Limb (tissue), 2 donors: ENCODE results near the gene CCDC9.
"Not testable (repeated sequence)": the region's sequence is repeated elsewhere in the genome, so short reads cannot be mapped to it uniquely, and the experiment has no call there.

Experiments used
- DNase-seq, 2 donors: peaks; one replicate each; pipeline ENCODE4 v3.0.0-alpha.2; 2016; ENCODE audit errors: extremely low spot score in 2 of 2

CCDC9 gene

GRCh38 chr19:47261946-47262793, 5.8 kb downstream of the CCDC9 start:
- DNase-seq = not testable (repeated sequence)

GRCh38 chr19:47264629-47265028, 8.3 kb downstream of the CCDC9 start:
- DNase-seq = no peak

- DNase-seq = no peak
These were observed 10.1 kb downstream of the CCDC9 start for GRCh38 chr19:47266401-47266941.

GRCh38 chr19:47267350-47267759, 11.0 kb downstream of the CCDC9 start:
- DNase-seq = no peak

- DNase-seq = no peak
These were observed 11.7 kb downstream of the CCDC9 start for GRCh38 chr19:47268028-47268427.

GRCh38 chr19:47269596-47269995, 13.3 kb downstream of the CCDC9 start:
- no peak for DNase-seq

- no peak for DNase-seq
These were observed 14.1 kb downstream of the CCDC9 start for GRCh38 chr19:47270408-47270807.

GRCh38 chr19:47271949-47272348, 15.6 kb downstream of the CCDC9 start:
- no peak for DNase-seq

- DNase-seq = peak in 1 of 2 donors; percentile 40
These were observed 16.4 kb downstream of the CCDC9 start for GRCh38 chr19:47272448-47273312.

- peak; percentile 91 to 93 for DNase-seq
These were observed 17.2 kb downstream of the CCDC9 start for GRCh38 chr19:47273313-47274070.

- peak; percentile 92 to 100 for DNase-seq
These were observed 18.0 kb downstream of the CCDC9 start, which contains the start of gene INAFM1 for GRCh38 chr19:47274071-47274890. INAFM1 (plus strand) TSS chr19:47274885; CDS start chr19:47274920, 35 bp downstream.

GRCh38 chr19:47274891-47275761, 18.8 kb downstream of the CCDC9 start:
- no peak for DNase-seq

GRCh38 chr19:47275791-47276461, 19.6 kb downstream of the CCDC9 start:
- peak in 1 of 2 donors; percentile 37 for DNase-seq

- DNase-seq = peak in 1 of 2 donors; percentile 34
These were observed 20.2 kb downstream of the CCDC9 start for GRCh38 chr19:47276513-47276912.

- DNase-seq = peak in 1 of 2 donors; percentile 50
These were observed 24.0 kb downstream of the CCDC9 start for GRCh38 chr19:47280183-47280797.

GRCh38 chr19:47283405-47284059, 27.2 kb downstream of the CCDC9 start:
- no peak for DNase-seq

GRCh38 chr19:47284324-47284899, 28.1 kb downstream of the CCDC9 start:
- peak in 1 of 2 donors; percentile 75 for DNase-seq
